A673 (cell line): ENCODE measurements around the gene ZDHHC11B.
"Not testable (repeated sequence)": the region's sequence is repeated elsewhere in the genome, so short reads cannot be mapped to it uniquely, and the experiment has no call there.

Source experiments
- EZH2 ChIP-seq: fragments of 200-600 bp; sonication (generic); IDR thresholded peaks from 2 replicates; pipeline ENCODE4 v1.6.1; 2017; ENCODE audit warnings: borderline replicate concordance, low read depth, mild to moderate bottlenecking, mixed read lengths, antibody characterized with exemption, low read length; ENCODE audit not compliant: poor library complexity, severe bottlenecking
- TF ChIP-seq, protein P1 (sequence below): fragments of 300-800, 200-600 bp; sonication (generic); conservative IDR thresholded peaks from 2 replicates; pipeline ENCODE4 v1.5.1; 2017; ENCODE audit warnings: low read depth, mild to moderate bottlenecking, antibody characterized with exemption, low read length, moderate library complexity, mixed read lengths

DNA sequence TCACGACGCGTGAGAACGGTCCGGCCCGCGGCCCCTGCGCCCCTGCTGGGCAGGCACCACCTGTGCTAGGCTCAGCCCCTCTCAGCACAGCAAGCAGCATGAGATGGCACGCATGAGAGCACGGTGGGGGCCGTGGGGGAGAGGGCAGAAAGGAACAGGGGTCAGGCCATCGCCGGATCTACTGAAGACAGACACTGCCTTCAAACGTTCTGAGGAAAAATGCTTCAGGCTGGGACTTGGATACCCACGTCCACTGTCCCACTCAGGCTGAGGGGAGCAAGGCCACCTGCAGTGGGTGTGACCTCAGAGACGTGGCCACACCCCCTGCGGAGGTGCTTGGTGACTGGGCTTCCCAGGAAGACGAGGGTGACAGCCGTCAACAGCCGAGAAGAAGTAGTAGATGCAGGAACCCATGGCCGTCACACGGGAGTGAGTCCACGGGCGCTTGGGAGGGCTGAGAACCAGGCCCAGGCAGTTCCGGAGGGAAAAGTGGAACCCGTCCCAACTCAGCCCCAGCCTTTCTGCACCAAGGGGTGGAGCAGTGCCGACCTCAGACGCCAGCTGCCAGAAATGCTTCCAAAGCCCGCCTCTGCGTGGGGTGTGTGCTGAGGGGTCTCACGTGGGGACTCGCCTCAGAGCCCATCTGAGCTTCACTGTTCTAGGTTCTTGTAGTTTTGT, 104.3 kb downstream of the ZDHHC11B start:
- TF ChIP-seq, protein P1, sequence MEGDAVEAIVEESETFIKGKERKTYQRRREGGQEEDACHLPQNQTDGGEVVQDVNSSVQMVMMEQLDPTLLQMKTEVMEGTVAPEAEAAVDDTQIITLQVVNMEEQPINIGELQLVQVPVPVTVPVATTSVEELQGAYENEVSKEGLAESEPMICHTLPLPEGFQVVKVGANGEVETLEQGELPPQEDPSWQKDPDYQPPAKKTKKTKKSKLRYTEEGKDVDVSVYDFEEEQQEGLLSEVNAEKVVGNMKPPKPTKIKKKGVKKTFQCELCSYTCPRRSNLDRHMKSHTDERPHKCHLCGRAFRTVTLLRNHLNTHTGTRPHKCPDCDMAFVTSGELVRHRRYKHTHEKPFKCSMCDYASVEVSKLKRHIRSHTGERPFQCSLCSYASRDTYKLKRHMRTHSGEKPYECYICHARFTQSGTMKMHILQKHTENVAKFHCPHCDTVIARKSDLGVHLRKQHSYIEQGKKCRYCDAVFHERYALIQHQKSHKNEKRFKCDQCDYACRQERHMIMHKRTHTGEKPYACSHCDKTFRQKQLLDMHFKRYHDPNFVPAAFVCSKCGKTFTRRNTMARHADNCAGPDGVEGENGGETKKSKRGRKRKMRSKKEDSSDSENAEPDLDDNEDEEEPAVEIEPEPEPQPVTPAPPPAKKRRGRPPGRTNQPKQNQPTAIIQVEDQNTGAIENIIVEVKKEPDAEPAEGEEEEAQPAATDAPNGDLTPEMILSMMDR: not testable (repeated sequence)
- TF ChIP-seq EZH2: not testable (repeated sequence)
